WTC11 (cell line): ENCODE measurements around the gene PIGR. TPM values are rescaled to one million over a fixed set of nuclear protein-coding genes. Genes with fewer than 3 reads are reported as not detected.

Experiments
- ATAC-seq: fragments of 200-7000 bp; cut with Tn5 transposase; 2 replicates; pipeline ENCODE4 v1.10.0; 2021; ENCODE audit warnings: mild to moderate bottlenecking, moderate library complexity
- CTCF ChIA-PET: fragments of 300-600 bp; sonication (Branson Sonifier 250); formaldehyde crosslinking; loops from one replicate; lab custom pipeline; 2021; ENCODE audit warnings: antibody characterized with exemption; lab: Charles Lee
- POLR2A ChIA-PET: fragments of 350-600 bp; sonication (Branson Sonifier 250); formaldehyde crosslinking; loops from one replicate; lab custom pipeline; 2021; ENCODE audit warnings: antibody characterized with exemption; lab: Charles Lee
- DNase-seq: peaks from one replicate; pipeline ENCODE4 v3.0.0; 2021; ENCODE audit warnings: low spot score
- H3K27ac Mint-ChIP-seq: 2 replicates; pipeline ENCODE4 v1.8.0; 2021; ENCODE audit warnings: mixed read lengths
- H3K27me3 Mint-ChIP-seq: 2 replicates; pipeline ENCODE4 v1.8.0; 2021; ENCODE audit warnings: low read depth, mild to moderate bottlenecking, moderate library complexity, mixed read lengths
- H3K36me3 Mint-ChIP-seq: 2 replicates; pipeline ENCODE4 v1.8.0; 2021; ENCODE audit warnings: mixed read lengths
- H3K4me1 Mint-ChIP-seq: 2 replicates; pipeline ENCODE4 v1.8.0; 2022; ENCODE audit warnings: mixed read lengths
- H3K4me3 Mint-ChIP-seq: 2 replicates; pipeline ENCODE4 v1.8.0; 2021; ENCODE audit warnings: mild to moderate bottlenecking, moderate library complexity, mixed read lengths
- H3K9me3 Mint-ChIP-seq: 2 replicates; pipeline ENCODE4 v1.8.0; 2021; ENCODE audit warnings: mixed read lengths
- CREM ChIP-seq: sonication (generic); formaldehyde crosslinking; IDR thresholded peaks from 2 replicates; pipeline ENCODE4 v1.8.1; 2022; ENCODE audit warnings: mild to moderate bottlenecking, missing genetic modification reagents, moderate library complexity
- CTCF ChIP-seq: fragments of 200-600 bp; IDR thresholded peaks from 2 replicates; pipeline ENCODE4 v1.8.0; 2022; ENCODE audit warnings: antibody characterized with exemption
- E2F1 ChIP-seq: sonication (generic); formaldehyde crosslinking; IDR thresholded peaks from 2 replicates; pipeline ENCODE4 v1.8.0; 2022; ENCODE audit warnings: mild to moderate bottlenecking, missing genetic modification reagents
- ELF4 ChIP-seq: sonication (generic); formaldehyde crosslinking; IDR thresholded peaks from 2 replicates; pipeline ENCODE4 v1.8.1; 2022; ENCODE audit warnings: low read depth, mild to moderate bottlenecking, moderate library complexity, missing genetic modification reagents
- ESRRA ChIP-seq: sonication (generic); formaldehyde crosslinking; IDR thresholded peaks from 2 replicates; pipeline ENCODE4 v1.8.1; 2022; ENCODE audit warnings: mild to moderate bottlenecking, missing genetic modification reagents, borderline replicate concordance
- ETV6 ChIP-seq: sonication (generic); formaldehyde crosslinking; IDR thresholded peaks from 2 replicates; pipeline ENCODE4 v1.8.1; 2022; ENCODE audit warnings: mild to moderate bottlenecking, missing genetic modification reagents
- FOXJ3 ChIP-seq: sonication (generic); formaldehyde crosslinking; IDR thresholded peaks from 2 replicates; pipeline ENCODE4 v1.9.0; 2021; ENCODE audit warnings: missing genetic modification reagents, mild to moderate bottlenecking, borderline replicate concordance
- FOXP4 ChIP-seq: sonication (generic); formaldehyde crosslinking; IDR thresholded peaks from 2 replicates; pipeline ENCODE4 v1.8.0; 2022; ENCODE audit warnings: mild to moderate bottlenecking, missing genetic modification reagents
- IRF1 ChIP-seq: sonication (generic); formaldehyde crosslinking; IDR thresholded peaks from 2 replicates; pipeline ENCODE4 v1.8.0; 2023; ENCODE audit warnings: missing genetic modification reagents
- JAZF1 ChIP-seq: fragments of 250-450 bp; sonication (Bioruptor Pico); IDR thresholded peaks from 2 replicates; pipeline ENCODE4 v1.9.0; 2021; ENCODE audit warnings: moderate library complexity, mild to moderate bottlenecking, inconsistent platforms
- JUN ChIP-seq: sonication (generic); formaldehyde crosslinking; IDR thresholded peaks from 2 replicates; pipeline ENCODE4 v1.8.0; 2023; ENCODE audit warnings: mild to moderate bottlenecking, missing genetic modification reagents
- MAX ChIP-seq: sonication (generic); formaldehyde crosslinking; IDR thresholded peaks from 2 replicates; pipeline ENCODE4 v1.8.0; 2022; ENCODE audit warnings: mild to moderate bottlenecking, missing genetic modification reagents
- NFE2L1 ChIP-seq: sonication (generic); formaldehyde crosslinking; IDR thresholded peaks from 2 replicates; pipeline ENCODE4 v1.8.1; 2023; ENCODE audit warnings: missing genetic modification reagents
- NFYB ChIP-seq: sonication (generic); formaldehyde crosslinking; conservative IDR thresholded peaks from 2 replicates; pipeline ENCODE4 v1.8.0; 2022; ENCODE audit warnings: low read depth, missing genetic modification reagents
- PREB ChIP-seq: sonication (generic); formaldehyde crosslinking; IDR thresholded peaks from 2 replicates; pipeline ENCODE4 v1.8.1; 2022; ENCODE audit warnings: mild to moderate bottlenecking, missing genetic modification reagents, moderate library complexity, borderline replicate concordance
- PRRX2 ChIP-seq: fragments of 250-450 bp; sonication (Bioruptor Pico); IDR thresholded peaks from 2 replicates; pipeline ENCODE4 v1.8.0; 2021; ENCODE audit warnings: mild to moderate bottlenecking
- RELA ChIP-seq: sonication (generic); formaldehyde crosslinking; IDR thresholded peaks from 2 replicates; pipeline ENCODE4 v1.8.1; 2022; ENCODE audit warnings: missing genetic modification reagents, mild to moderate bottlenecking, borderline replicate concordance
- RORB ChIP-seq: fragments of 250-450 bp; sonication (Bioruptor Pico); IDR thresholded peaks from 2 replicates; pipeline ENCODE4 v1.9.0; 2021; ENCODE audit warnings: mild to moderate bottlenecking
- SOX15 ChIP-seq: fragments of 250-450 bp; sonication (Bioruptor Pico); IDR thresholded peaks from 2 replicates; pipeline ENCODE4 v1.9.0; 2021; ENCODE audit warnings: mild to moderate bottlenecking
- STAT6 ChIP-seq: sonication (generic); formaldehyde crosslinking; conservative IDR thresholded peaks from 2 replicates; pipeline ENCODE4 v1.8.1; 2023; ENCODE audit warnings: mild to moderate bottlenecking, low read depth, missing genetic modification reagents, moderate library complexity
- TCF7 ChIP-seq: sonication (generic); formaldehyde crosslinking; IDR thresholded peaks from 2 replicates; pipeline ENCODE4 v1.8.0; 2022; ENCODE audit warnings: mild to moderate bottlenecking, low read depth, missing genetic modification reagents, moderate library complexity
- ZBTB21 ChIP-seq: sonication (generic); formaldehyde crosslinking; IDR thresholded peaks from 2 replicates; pipeline ENCODE4 v1.8.1; 2023; ENCODE audit warnings: mild to moderate bottlenecking, missing genetic modification reagents, borderline replicate concordance
- ZNF121 ChIP-seq: sonication (generic); formaldehyde crosslinking; IDR thresholded peaks from 2 replicates; pipeline ENCODE4 v1.8.0; 2023; ENCODE audit warnings: missing genetic modification reagents
- ZNF219 ChIP-seq: sonication (generic); formaldehyde crosslinking; IDR thresholded peaks from 2 replicates; pipeline ENCODE4 v1.8.0; 2023; ENCODE audit warnings: missing genetic modification reagents, mild to moderate bottlenecking, borderline replicate concordance
- ZNF232 ChIP-seq: sonication (generic); formaldehyde crosslinking; IDR thresholded peaks from 2 replicates; pipeline ENCODE4 v1.8.0; 2022; ENCODE audit warnings: mild to moderate bottlenecking, missing genetic modification reagents
- ZNF416 ChIP-seq: fragments of 250-450 bp; sonication (Bioruptor Pico); IDR thresholded peaks from 2 replicates; pipeline ENCODE4 v1.9.0; 2021; ENCODE audit warnings: mild to moderate bottlenecking, inconsistent platforms
- ZNF423 ChIP-seq: fragments of 250-450 bp; sonication (Bioruptor Pico); IDR thresholded peaks from 2 replicates; pipeline ENCODE4 v2.1.2; 2022; ENCODE audit warnings: mild to moderate bottlenecking, moderate library complexity
- total RNA-seq: library from RNA; stranded (reverse); gene quantifications from 3 replicates; pipeline ENCODE4 v1.2.3, GENCODE V29; 2021

PIGR gene
- total RNA-seq, 1 experiment from 2014 or later, result 1.9 TPM

GRCh38 chr1:206909161-206909882 lies 36.9 kb downstream of the PIGR start (continued):
- no peak for TF ChIP-seq FOXP4 (CRISPR knock-in tag)
- 0 out of 2 replicates have a peak, but pooled peaks have one; percentile 42 for TF ChIP-seq MAX (CRISPR knock-in tag)
- TF ChIP-seq ZNF121 (CRISPR knock-in tag), result no peak
- no peak for TF ChIP-seq NFE2L1
- TF ChIP-seq IRF1, result no peak
- TF ChIP-seq ZNF423, result peak; percentile 75
- no peak for TF ChIP-seq NFYB (CRISPR knock-in tag)
- 0 out of 2 replicates have a peak, but pooled peaks have one; percentile 37 for TF ChIP-seq ESRRA (CRISPR knock-in tag)
- TF ChIP-seq ZNF232, result no peak
- TF ChIP-seq ELF4, result no peak
- 0 out of 2 replicates have a peak, but pooled peaks have one; percentile 40 for TF ChIP-seq TCF7 (CRISPR knock-in tag)
- TF ChIP-seq ZBTB21, result no peak
- TF ChIP-seq RORB (CRISPR knock-in tag), result no peak

GRCh38 chr1:206908038-206908437 lies 38.2 kb downstream of the PIGR start:
- Mint-ChIP-seq H3K4me3 (peak overlapping the region; percentile 38), H3K27ac (no peak overlapping the region), H3K9me3 (no peaks in the 10 kb centered on the region), H3K27me3 (peaks cover 51% of the 10 kb centered on the region), H3K36me3 (no peaks in the 10 kb centered on the region), H3K4me1 (peaks cover 12% of the 10 kb centered on the region)
- ChIA-PET POLR2A (no interaction called here), CTCF (interaction anchor here (1.0 to 3.4 kb wide), 12 partner anchors 12 to 277 kb away, joined by 3 to 26 read pairs (median 10); no protein-coding TSS in a partner anchor)
- ATAC-seq (no peak), DNase-seq (no peak)
- no peak for TF ChIP-seq PREB (CRISPR knock-in tag)
- no peak for TF ChIP-seq SOX15 (CRISPR knock-in tag)
- TF ChIP-seq PRRX2 (CRISPR knock-in tag), result no peak
- no peak for TF ChIP-seq CTCF
- TF ChIP-seq JAZF1, result no peak
- TF ChIP-seq JUN (CRISPR knock-in tag), result no peak
- TF ChIP-seq ETV6 (CRISPR knock-in tag), result no peak
- TF ChIP-seq CREM, result no peak
- no peak for TF ChIP-seq NFYB (CRISPR knock-in tag)
- no peak for TF ChIP-seq STAT6
- no peak for TF ChIP-seq ZNF219 (CRISPR knock-in tag)
- TF ChIP-seq E2F1, result no peak
- TF ChIP-seq ZNF416 (CRISPR knock-in tag), result no peak
- TF ChIP-seq RELA (CRISPR knock-in tag), result no peak
- no peak for TF ChIP-seq FOXJ3 (CRISPR knock-in tag)
